HG03064 (cell line): ENCODE data around the gene TMEM131L.
"Not testable (repeated sequence)": the region's sequence is repeated elsewhere in the genome, so short reads cannot be mapped to it uniquely, and the experiment has no call there.

Experiments
- ATAC-seq: cut with Tn5 transposase; IDR thresholded peaks from one replicate; pipeline ENCODE4 v1.9.1; 2021; ENCODE audit warnings: low read depth; ENCODE audit not compliant: unreplicated experiment

The TMEM131L gene

GRCh38 chr4:153641532-153641931 lies 175.4 kb downstream of the TMEM131L start:
- ATAC-seq: no peak

GRCh38 chr4:153643406-153644383 lies 177.5 kb downstream of the TMEM131L start:
- ATAC-seq: peak; percentile 91

DNA sequence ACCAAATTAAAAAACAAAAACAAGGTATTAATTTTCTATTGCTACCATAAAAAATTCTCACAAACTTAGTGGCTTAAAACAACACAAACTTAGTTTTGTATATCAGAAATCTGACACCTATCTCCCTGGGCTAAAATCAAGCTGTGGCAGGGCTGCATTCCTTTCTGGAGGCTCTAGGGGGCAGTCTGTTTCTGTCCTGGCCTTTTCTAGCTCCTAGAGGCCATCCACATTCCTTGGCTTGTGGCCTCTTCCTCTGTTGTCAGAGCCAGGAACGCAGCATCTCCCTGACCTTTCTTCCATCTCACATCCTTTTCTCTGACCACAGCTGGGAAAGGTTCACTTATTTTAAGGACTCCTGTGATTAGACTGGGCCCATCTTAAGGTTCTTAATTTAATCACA lies 179.0 kb downstream of the TMEM131L start:
- no peak for ATAC-seq

DNA sequence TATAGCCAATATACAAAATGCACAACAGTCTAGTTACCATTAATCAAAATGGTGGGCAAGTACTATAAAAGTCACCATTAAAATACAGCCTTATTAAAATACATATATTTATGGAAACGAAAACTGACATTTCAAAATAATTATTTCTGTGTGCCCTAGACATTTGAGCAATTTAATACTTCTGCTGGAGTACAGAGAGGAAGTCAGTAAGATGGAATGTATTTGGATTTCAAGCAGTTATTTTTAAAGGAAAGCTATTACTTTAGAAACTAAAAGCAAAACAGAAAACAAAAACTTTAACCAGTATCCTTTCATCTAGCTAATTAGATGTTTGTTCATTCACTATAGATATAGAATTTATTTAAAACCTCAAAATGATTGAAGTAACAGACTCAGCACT lies 180.1 kb downstream of the TMEM131L start:
- no peak for ATAC-seq

DNA sequence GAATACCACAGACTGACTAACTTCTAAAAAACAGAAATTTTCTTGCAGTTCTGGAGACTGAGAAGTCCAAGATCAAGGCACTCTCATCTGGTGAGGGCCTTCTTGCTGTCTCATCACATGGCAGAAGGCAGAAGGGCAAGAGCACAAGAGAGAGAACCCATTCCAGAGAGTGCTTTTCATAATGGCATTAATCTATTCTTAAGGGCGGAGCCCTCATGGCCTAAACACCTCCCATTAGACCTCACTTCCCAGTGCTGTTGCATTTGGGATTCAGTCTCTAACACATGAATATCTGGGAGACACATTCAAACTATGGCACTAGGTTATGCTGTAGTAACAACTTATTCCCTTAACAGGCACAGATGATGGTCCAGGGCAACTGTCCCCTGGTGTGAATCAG lies 180.8 kb downstream of the TMEM131L start:
- ATAC-seq: no peak

- no peak for ATAC-seq
These were observed 181.8 kb downstream of the TMEM131L start for GRCh38 chr4:153647975-153648374.

- ATAC-seq: no peak
These were observed 183.4 kb downstream of the TMEM131L start for GRCh38 chr4:153649572-153649991.

GRCh38 chr4:153651116-153651515 lies 185.0 kb downstream of the TMEM131L start:
- ATAC-seq: no peak

- ATAC-seq: no peak
These were observed 185.4 kb downstream of the TMEM131L start for GRCh38 chr4:153651587-153651986.

GRCh38 chr4:153652051-153652784 lies 186.1 kb downstream of the TMEM131L start:
- no peak for ATAC-seq

- ATAC-seq: no peak
These were observed 188.9 kb downstream of the TMEM131L start for GRCh38 chr4:153655002-153655541.

DNA sequence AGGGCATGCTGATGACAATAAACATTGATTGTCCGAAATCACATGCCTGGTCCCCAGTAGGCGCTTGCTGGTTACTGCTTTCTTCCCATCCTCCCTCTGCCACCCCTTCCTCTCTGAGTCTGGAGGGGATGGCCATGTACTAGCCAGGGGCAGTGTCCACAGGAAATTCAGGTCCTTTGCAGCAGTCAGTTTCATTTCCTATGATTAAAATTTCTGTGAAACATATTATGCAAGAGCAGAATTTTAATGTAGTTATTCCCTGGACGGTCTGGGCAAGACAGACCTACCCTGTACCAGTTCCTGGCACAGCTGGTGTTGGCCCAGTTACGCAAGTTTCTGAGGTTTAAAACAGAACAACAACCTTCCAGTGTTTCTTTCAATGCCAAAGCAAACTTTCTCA lies 189.8 kb downstream of the TMEM131L start:
- no peak for ATAC-seq

DNA sequence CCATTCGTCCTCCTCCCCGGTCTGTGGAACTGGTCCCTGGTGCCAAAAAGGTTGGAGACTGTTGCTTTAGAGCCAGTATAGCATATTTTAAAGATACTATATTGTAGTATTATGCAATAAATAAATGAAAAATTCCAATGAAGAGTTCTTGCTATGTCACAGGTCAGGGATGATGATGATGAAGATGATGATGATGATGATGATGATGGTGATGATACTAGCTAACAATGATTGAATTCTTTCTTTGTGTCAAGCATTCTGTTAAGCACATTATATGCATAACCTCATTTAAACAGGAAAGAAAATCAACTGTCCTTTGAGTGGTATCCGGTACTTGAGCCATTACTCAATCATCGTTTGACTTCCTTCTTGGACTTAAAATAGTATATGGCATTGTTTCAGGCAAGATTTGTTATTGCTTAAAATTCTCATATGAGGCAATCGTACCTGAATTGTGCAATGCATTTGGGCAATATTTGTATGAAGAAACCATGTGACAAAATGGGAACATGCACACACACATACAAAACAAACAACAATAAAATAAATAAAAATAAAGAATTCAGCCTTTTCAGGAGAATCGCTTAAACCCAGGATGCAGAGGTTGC lies 195.2 kb downstream of the TMEM131L start:
- ATAC-seq: no peak

- ATAC-seq: no peak
These were observed 195.7 kb downstream of the TMEM131L start for GRCh38 chr4:153661908-153662307.

GRCh38 chr4:153663667-153664066 lies 197.5 kb downstream of the TMEM131L start:
- ATAC-seq: no peak

GRCh38 chr4:153666505-153666904 lies 200.3 kb downstream of the TMEM131L start:
- not testable (repeated sequence) for ATAC-seq

DNA sequence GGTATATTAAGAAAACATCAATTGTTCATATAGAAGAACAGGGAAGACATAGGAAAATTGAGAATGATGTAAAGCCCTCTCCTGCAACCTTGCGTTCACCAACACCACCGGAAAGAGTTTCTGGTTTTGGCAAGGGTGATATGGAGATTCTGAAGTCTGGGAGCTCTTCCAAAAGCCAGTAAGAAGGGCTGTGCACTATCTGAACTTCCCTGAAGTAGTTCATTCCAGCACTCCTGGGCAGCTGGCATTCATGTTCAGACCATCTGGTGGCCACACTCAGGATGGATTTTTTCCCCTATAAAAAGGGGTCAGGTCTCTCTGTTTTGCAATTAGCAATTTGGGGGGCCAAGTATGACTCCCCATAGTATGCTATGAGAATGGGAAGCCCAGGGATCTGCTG lies 202.5 kb downstream of the TMEM131L start:
- no peak for ATAC-seq

DNA sequence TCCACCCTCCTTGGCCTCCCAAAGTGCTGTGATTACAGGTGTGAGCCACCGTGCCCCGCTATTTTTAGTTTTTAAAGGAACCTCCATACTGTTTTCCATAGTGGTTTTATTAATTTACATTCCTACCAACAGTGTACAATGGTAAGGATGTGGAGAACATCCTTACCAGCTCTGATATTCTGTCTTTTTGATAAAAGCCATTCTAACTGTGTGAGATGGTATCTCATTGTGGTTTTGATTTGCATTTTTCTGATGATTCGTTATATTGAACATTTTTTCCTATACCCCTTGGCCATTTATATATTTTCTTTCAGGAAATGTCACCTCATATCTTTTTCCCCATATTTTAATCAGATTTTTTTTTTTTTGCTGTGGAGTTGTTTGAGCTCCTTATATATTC lies 203.7 kb downstream of the TMEM131L start:
- no peak for ATAC-seq

DNA sequence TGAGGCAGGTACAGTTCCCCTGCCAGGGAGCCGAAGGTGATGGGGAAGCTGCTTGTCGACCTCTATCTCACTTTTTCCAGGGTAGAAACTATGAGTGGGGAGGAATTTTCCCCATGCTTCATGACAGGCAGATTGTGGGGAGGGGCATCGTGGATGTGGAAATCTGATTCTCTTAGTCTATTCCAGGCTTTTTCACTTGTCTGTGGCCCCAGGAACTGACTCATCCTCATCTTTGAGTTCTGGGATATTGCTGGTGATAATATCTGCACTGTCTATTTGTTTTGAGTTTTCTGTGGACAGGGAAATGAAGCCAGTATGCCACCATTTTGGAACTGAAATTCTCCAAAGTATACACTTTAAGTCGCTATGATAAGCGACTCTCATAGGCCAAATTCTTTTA lies 210.3 kb downstream of the TMEM131L start:
- ATAC-seq: no peak

DNA sequence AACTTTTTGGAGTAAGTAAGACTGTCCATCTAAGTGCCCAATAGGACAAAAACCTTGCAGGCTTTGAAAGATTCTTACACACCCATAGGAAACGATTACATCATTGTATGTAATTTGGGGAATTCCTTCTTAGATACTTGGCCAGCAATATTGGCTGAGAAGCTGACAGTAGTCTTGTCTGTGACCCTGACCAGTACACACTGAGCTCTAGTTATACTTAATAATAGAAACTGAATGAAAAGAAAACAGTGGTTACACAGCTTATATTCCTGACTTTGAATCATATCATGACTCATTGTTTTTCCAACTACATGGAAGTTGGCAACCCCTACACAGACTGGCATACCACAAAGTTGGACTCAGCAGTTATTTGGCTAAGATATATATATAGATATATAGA lies 210.8 kb downstream of the TMEM131L start:
- ATAC-seq: no peak

DNA sequence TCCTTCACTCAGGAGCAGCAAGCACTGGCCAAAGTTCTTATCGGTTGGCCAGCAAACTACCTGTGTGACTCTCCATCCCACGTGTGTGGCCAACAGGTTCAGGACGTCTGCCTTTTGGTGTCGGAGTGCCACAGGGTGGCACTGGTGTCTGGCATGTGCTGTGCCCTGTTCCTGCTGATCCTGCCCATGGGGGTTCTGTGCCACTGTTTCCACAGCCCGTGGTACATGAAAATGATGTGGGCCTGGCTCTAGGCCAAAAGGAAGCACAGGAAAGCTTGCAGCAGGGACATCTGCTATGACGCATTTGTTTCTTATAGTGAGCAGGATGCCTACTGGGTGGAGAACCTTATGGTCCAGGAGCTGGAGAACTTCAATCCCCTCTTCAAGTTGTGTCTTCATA lies 213.3 kb downstream of the TMEM131L start:
- ATAC-seq: no peak
